Measurements from ENCODE around the gene DPY30.

GRCh38 chr2:32058130-32058529 is 18.5 kb upstream of the DPY30 start:
- TF ChIP-seq, protein P1, sequence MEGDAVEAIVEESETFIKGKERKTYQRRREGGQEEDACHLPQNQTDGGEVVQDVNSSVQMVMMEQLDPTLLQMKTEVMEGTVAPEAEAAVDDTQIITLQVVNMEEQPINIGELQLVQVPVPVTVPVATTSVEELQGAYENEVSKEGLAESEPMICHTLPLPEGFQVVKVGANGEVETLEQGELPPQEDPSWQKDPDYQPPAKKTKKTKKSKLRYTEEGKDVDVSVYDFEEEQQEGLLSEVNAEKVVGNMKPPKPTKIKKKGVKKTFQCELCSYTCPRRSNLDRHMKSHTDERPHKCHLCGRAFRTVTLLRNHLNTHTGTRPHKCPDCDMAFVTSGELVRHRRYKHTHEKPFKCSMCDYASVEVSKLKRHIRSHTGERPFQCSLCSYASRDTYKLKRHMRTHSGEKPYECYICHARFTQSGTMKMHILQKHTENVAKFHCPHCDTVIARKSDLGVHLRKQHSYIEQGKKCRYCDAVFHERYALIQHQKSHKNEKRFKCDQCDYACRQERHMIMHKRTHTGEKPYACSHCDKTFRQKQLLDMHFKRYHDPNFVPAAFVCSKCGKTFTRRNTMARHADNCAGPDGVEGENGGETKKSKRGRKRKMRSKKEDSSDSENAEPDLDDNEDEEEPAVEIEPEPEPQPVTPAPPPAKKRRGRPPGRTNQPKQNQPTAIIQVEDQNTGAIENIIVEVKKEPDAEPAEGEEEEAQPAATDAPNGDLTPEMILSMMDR (IDR thresholded peaks at IDR 0.05): no peak
- no peak for TF ChIP-seq POLR2A (IDR thresholded peaks at IDR 0.05)
- no peak for TF ChIP-seq POLR2AphosphoS5 (IDR thresholded peaks at IDR 0.05)
